A549 (cell line): ENCODE results near the gene SNRPA. TPM values are rescaled to one million over a fixed set of nuclear protein-coding genes. Genes with fewer than 3 reads are reported as not detected.
A peak's percentile ranks its signal among the peaks of the same experiment; 100 is the strongest.
"Not testable (repeated sequence)": the region's sequence is repeated elsewhere in the genome, so short reads cannot be mapped to it uniquely, and the experiment has no call there.

Source experiments
- ATAC-seq, 2 experiments: fragments of 200-7000 bp in 1 of 2; fragments of >200 bp in 1 of 2; cut with Nextera tagmentation in 1 of 2; cut with Tn5 transposase in 1 of 2; 3 replicates each; pipeline versions ENCODE4 v1.8.0 to v1.9.1; 2018 to 2020; ENCODE audit warnings: mild to moderate bottlenecking in 1 of 2, moderate library complexity in 1 of 2
- CTCF ChIA-PET: fragments of 300-600 bp; sonication (Branson Sonifier 250); formaldehyde crosslinking; extraction: SDS; loops from one replicate; lab custom pipeline; 2021; ENCODE audit warnings: antibody characterized with exemption, inconsistent platforms; lab: Yijun Ruan, JAX
- POLR2A ChIA-PET: fragments of 350-600 bp; formaldehyde crosslinking; extraction: SDS; loops from one replicate; lab custom pipeline; 2021; ENCODE audit warnings: antibody characterized with exemption, inconsistent platforms; lab: Yijun Ruan, JAX
- DNase-seq, 2 experiments: peaks; one replicate each; pipeline versions ENCODE4 v3.0.0 to v3.0.0-alpha.2; 2011 to 2016; ENCODE audit warnings: low read depth in 1 of 2, low spot score in 1 of 2
- FAIRE-seq: peaks from 2 replicates; lab custom pipeline; 2011; peaks lifted over from hg19 to GRCh38; lab: Jason Lieb, UNC
- H3K27ac ChIP-seq, 2 experiments: fragments of >200 bp; sonication (Bioruptor Twin); formaldehyde crosslinking; 3 replicates each; pipeline ENCODE4 v1.5.1; 2016 to 2017
- H3K4me1 ChIP-seq: fragments of >200 bp; sonication (Bioruptor Twin); formaldehyde crosslinking; 3 replicates; pipeline ENCODE4 v1.6.1; 2016
- H3K4me2 ChIP-seq: fragments of >200 bp; sonication (Bioruptor Twin); formaldehyde crosslinking; 3 replicates; pipeline ENCODE4 v1.6.1; 2016
- H3K4me3 ChIP-seq: fragments of >200 bp; sonication (Bioruptor Twin); formaldehyde crosslinking; 3 replicates; pipeline ENCODE4 v1.5.1; 2016
- H3K9me3 ChIP-seq: fragments of >200 bp; sonication (Bioruptor Twin); formaldehyde crosslinking; 3 replicates; pipeline ENCODE4 v1.6.1; 2016
- CBX8 ChIP-seq: fragments of 200-600 bp; sonication (generic); IDR thresholded peaks from 2 replicates; pipeline ENCODE4 v1.6.1; 2016
- GATA3 ChIP-seq: IDR thresholded peaks from 2 replicates; pipeline ENCODE4 v1.6.1; 2012; ENCODE audit warnings: borderline replicate concordance
- HDAC2 ChIP-seq: fragments of 200-600 bp; sonication (generic); IDR thresholded peaks from 2 replicates; pipeline ENCODE4 v1.6.1; 2016
- HMGXB4 ChIP-seq: fragments of 250-450 bp; sonication (Bioruptor Pico); IDR thresholded peaks from 2 replicates; pipeline ENCODE4 v1.5.0; 2021; ENCODE audit warnings: mild to moderate bottlenecking, moderate library complexity, borderline replicate concordance
- JUN ChIP-seq, 2 experiments: fragments of >200 bp; sonication (Bioruptor Twin); formaldehyde crosslinking; IDR thresholded peaks; 2 replicates in 1 of 2; 3 replicates in 1 of 2; pipeline ENCODE4 v1.6.1; 2016 to 2017
- KDM5A ChIP-seq: fragments of 200-600 bp; sonication (generic); IDR thresholded peaks from 2 replicates; pipeline ENCODE4 v1.6.1; 2016; ENCODE audit warnings: antibody characterized with exemption, mild to moderate bottlenecking
- MAZ ChIP-seq: fragments of 150-350 bp; IDR thresholded peaks from 2 replicates; pipeline ENCODE4 v1.6.1; 2014; ENCODE audit warnings: antibody characterized with exemption, low read depth, low read length, borderline replicate concordance
- MYC ChIP-seq: IDR thresholded peaks from 2 replicates; pipeline ENCODE4 v1.6.1; 2012; ENCODE audit warnings: mild to moderate bottlenecking, inconsistent platforms, low read length, improper control_type of control experiment, borderline replicate concordance
- NFE2L2 ChIP-seq: fragments of 150-350 bp; conservative IDR thresholded peaks from 2 replicates; pipeline ENCODE4 v1.6.1; 2014; ENCODE audit warnings: low read length
- NPAS2 ChIP-seq: fragments of 250-450 bp; sonication (Bioruptor Pico); IDR thresholded peaks from 2 replicates; pipeline ENCODE4 v1.8.0; 2022; ENCODE audit warnings: mild to moderate bottlenecking, moderate library complexity, borderline replicate concordance
- POLR2A ChIP-seq: IDR thresholded peaks from 2 replicates; pipeline ENCODE4 v1.6.1; 2012; ENCODE audit warnings: mild to moderate bottlenecking, low read length
- REST ChIP-seq: fragments of 200-600 bp; sonication (generic); IDR thresholded peaks from 2 replicates; pipeline ENCODE4 v1.6.1; 2016; ENCODE audit warnings: antibody characterized with exemption, mild to moderate bottlenecking, moderate library complexity
- RNF2 ChIP-seq: fragments of 200-600 bp; sonication (generic); IDR thresholded peaks from 2 replicates; pipeline ENCODE4 v1.6.1; 2016; ENCODE audit warnings: low read depth, mild to moderate bottlenecking, antibody characterized with exemption, moderate library complexity, borderline replicate concordance
- TFCP2L1 ChIP-seq: fragments of 250-450 bp; sonication (Bioruptor Pico); IDR thresholded peaks from 2 replicates; pipeline ENCODE4 v1.5.0; 2021; ENCODE audit warnings: mild to moderate bottlenecking
- ZC3H11A ChIP-seq: fragments of 450-650 bp; IDR thresholded peaks from 2 replicates; pipeline ENCODE4 v1.6.1; 2014; ENCODE audit warnings: antibody characterized with exemption, mild to moderate bottlenecking
- ZFP36 ChIP-seq: fragments of 450-650 bp; IDR thresholded peaks from 2 replicates; pipeline ENCODE4 v1.6.1; 2014; ENCODE audit warnings: borderline replicate concordance; ENCODE audit not compliant: partially characterized antibody
- whole genome bisulfite sequencing: methylation state at CpG from one replicate; pipeline ENCODE4 v1.1.6; 2017; ENCODE audit errors: missing lambda C conversion rate; 5-methylcytosine and 5-hydroxymethylcytosine counted together
- polyA plus RNA-seq, 4 experiments: library from polyadenylated mRNA; depleted of rRNA in 3 of 4; stranded (reverse); fragments of >200 nt; fragmentation: RNase III in 1 of 4; extraction: RNeasy Plus Mini Kit Qiagen cat#74134 plus additional on column Dnase treatment in 1 of 4; gene quantifications; 2 replicates in 3 of 4; 3 replicates in 1 of 4; pipeline ENCODE4 v1.2.3, GENCODE V29; 2011 to 2017
- small RNA-seq, 6 experiments: library from RNA; depleted of rRNA; stranded (forward); fragments of <200 nt; gene quantifications; one replicate each; pipeline ENCODE3, GENCODE V24; 2012

SNRPA gene
- polyA plus RNA-seq, 2 of the 4 experiments (the other 2 are of a cell fraction) = 141 to 236 TPM

- peak overlapping the region; percentile 54 for H3K4me2 ChIP-seq
- H3K9me3 ChIP-seq = no peaks in the 10 kb centered on the region
- CTCF ChIA-PET = interaction anchor here (0.7 to 1.5 kb wide), 7 partner anchors 8 to 453 kb away, joined by 3 to 8 read pairs (median 4); partner anchors contain the start of gene EGLN2
- FAIRE-seq = no peak
- peaks cover 15% of the 10 kb centered on the region for H3K4me1 ChIP-seq
- POLR2A ChIA-PET = interaction anchor here (1.3 kb wide), 1 partner anchor 33 kb away, joined by 6 read pairs; the partner anchor contains the start of gene RAB4B
- 89% methylated on average over 35 of the region's 35 CpGs for WGBS
- no peak overlapping the region for H3K4me3 ChIP-seq
- TF ChIP-seq ZFP36 (no peak), JUN (IDR thresholded peaks at IDR 0.05) (0 out of 5 replicates have a peak, but pooled peaks of 1 of the 2 experiments have one; percentile 12), HDAC2 (no peak)
- TF ChIP-seq, all 56 proteins: peak for 1
- ATAC-seq (no peak), DNase-seq (no peak)
- H3K27ac ChIP-seq = peak overlapping the region; percentile 25 to 50; a peak in 4 of 6 replicates
These were observed 60.7 kb downstream of the SNRPA start for GRCh38 chr19:40811478-40812341.

- H3K4me2 ChIP-seq, DNase-seq, FAIRE-seq, H3K4me1 ChIP-seq, ATAC-seq, POLR2A ChIA-PET, H3K4me3 ChIP-seq, H3K9me3 ChIP-seq: not testable (repeated sequence)
- CTCF ChIA-PET = interaction anchor here (0.9 to 1.5 kb wide), 4 partner anchors 14 to 178 kb away, joined by 4 to 8 read pairs (median 5); partner anchors contain the start of gene EGLN2
- 95% methylated on average over 7 of the region's 7 CpGs for WGBS
- H3K27ac ChIP-seq = peak overlapping the region in 1 of 2 experiments; percentile 35; a peak in 2 of 6 replicates
These were observed 61.6 kb downstream of the SNRPA start for GRCh38 chr19:40812571-40812970.

GRCh38 chr19:40813182-40813581, 62.2 kb downstream of the SNRPA start:
- no peak for TF ChIP-seq ZC3H11A
- TF ChIP-seq MYC = no peak
- no peak for TF ChIP-seq KDM5A
- TF ChIP-seq MAZ = no peak
- no peak for TF ChIP-seq NFE2L2
- no peak for TF ChIP-seq RNF2
- no peak for TF ChIP-seq GATA3
- no peak for TF ChIP-seq TFCP2L1 (CRISPR knock-in tag)
- TF ChIP-seq POLR2A = no peak
- no peak for TF ChIP-seq REST
- no peak for TF ChIP-seq NPAS2 (CRISPR knock-in tag)
- TF ChIP-seq HMGXB4 (CRISPR knock-in tag) = no peak
- no peak for TF ChIP-seq CBX8
- no peak for TF ChIP-seq ZFP36
- ATAC-seq = no peak
- WGBS = 75% methylated on average over 3 of the region's 4 CpGs
- DNase-seq = no peak
- FAIRE-seq = no peak
- H3K27ac ChIP-seq = peak overlapping the region; percentile 12 to 35; a peak in 2 of 6 replicates
- H3K9me3 ChIP-seq = no peaks in the 10 kb centered on the region
- H3K4me2 ChIP-seq = no peak overlapping the region
- ChIA-PET POLR2A (no interaction called here), CTCF (interaction anchor here (1.0 to 2.0 kb wide), 4 partner anchors 12 to 179 kb away, joined by 4 to 8 read pairs (median 7); partner anchors contain the start of gene EGLN2)
- H3K4me1 ChIP-seq = peaks cover 9% of the 10 kb centered on the region; the same call in 2 of the 3 replicates
- H3K4me3 ChIP-seq = no peak overlapping the region

Small RNA genes within 50 kb of the gene (small RNA-seq; reads per million reads assigned to genes)
- 0 reads per million in 6 experiments for gene RNU6-195P

Other genes starting within 250 kb of the SNRPA start
- 75.2 and 79.7 TPM in 2 replicates for gene SHKBP1, start 174.3 kb upstream of the SNRPA start, polyA plus RNA-seq (2011; rRNA removed)
- 94.9 to 128 TPM (median 123 TPM) in 3 replicates for gene SHKBP1, start 174.3 kb upstream of the SNRPA start, polyA plus RNA-seq (2017; fragmentation: RNase III; extraction: RNeasy Plus Mini Kit Qiagen cat#74134 plus additional on column Dnase treatment)
- 23.1 and 32.0 TPM in 2 replicates for gene LTBP4, start 149.8 kb upstream of the SNRPA start, polyA plus RNA-seq (2011; rRNA removed)
- gene LTBP4, start 149.8 kb upstream of the SNRPA start, polyA plus RNA-seq (2017; fragmentation: RNase III; extraction: RNeasy Plus Mini Kit Qiagen cat#74134 plus additional on column Dnase treatment) = 37.7 to 51.1 TPM (median 43.2 TPM) in 3 replicates
- 19.4 and 21.1 TPM in 2 replicates for gene NUMBL, start 60.6 kb upstream of the SNRPA start, polyA plus RNA-seq (2011; rRNA removed)
- 26.6 to 29.7 TPM (median 28.7 TPM) in 3 replicates for gene NUMBL, start 60.6 kb upstream of the SNRPA start, polyA plus RNA-seq (2017; fragmentation: RNase III; extraction: RNeasy Plus Mini Kit Qiagen cat#74134 plus additional on column Dnase treatment)
- gene COQ8B, start 34.3 kb upstream of the SNRPA start, polyA plus RNA-seq (2011; rRNA removed) = 43.9 and 47.2 TPM in 2 replicates
- gene COQ8B, start 34.3 kb upstream of the SNRPA start, polyA plus RNA-seq (2017; fragmentation: RNase III; extraction: RNeasy Plus Mini Kit Qiagen cat#74134 plus additional on column Dnase treatment) = 55.3 to 64.9 TPM (median 63.6 TPM) in 3 replicates
- 6.5 and 8.7 TPM in 2 replicates for gene ITPKC, start 34.1 kb upstream of the SNRPA start, polyA plus RNA-seq (2011; rRNA removed)
- 7.9 to 8.6 TPM (median 8.1 TPM) in 3 replicates for gene ITPKC, start 34.1 kb upstream of the SNRPA start, polyA plus RNA-seq (2017; fragmentation: RNase III; extraction: RNeasy Plus Mini Kit Qiagen cat#74134 plus additional on column Dnase treatment)
- gene ACTMAP, start 726 bp upstream of the SNRPA start, polyA plus RNA-seq (2011; rRNA removed) = 7.8 and 11.7 TPM in 2 replicates
- 14.1 to 18.5 TPM (median 14.8 TPM) in 3 replicates for gene ACTMAP, start 726 bp upstream of the SNRPA start, polyA plus RNA-seq (2017; fragmentation: RNase III; extraction: RNeasy Plus Mini Kit Qiagen cat#74134 plus additional on column Dnase treatment)
- not detected in 2 replicates for gene MIA, start 24.3 kb downstream of the SNRPA start, polyA plus RNA-seq (2011; rRNA removed)
- not detected in 3 replicates for gene MIA, start 24.3 kb downstream of the SNRPA start, polyA plus RNA-seq (2017; fragmentation: RNase III; extraction: RNeasy Plus Mini Kit Qiagen cat#74134 plus additional on column Dnase treatment)
- gene RAB4B, start 27.0 kb downstream of the SNRPA start, polyA plus RNA-seq (2011; rRNA removed) = 20.7 and 25.0 TPM in 2 replicates
- 17.1 to 23.3 TPM (median 22.9 TPM) in 3 replicates for gene RAB4B, start 27.0 kb downstream of the SNRPA start, polyA plus RNA-seq (2017; fragmentation: RNase III; extraction: RNeasy Plus Mini Kit Qiagen cat#74134 plus additional on column Dnase treatment)
- 34.7 and 45.5 TPM in 2 replicates for gene EGLN2, start 48.0 kb downstream of the SNRPA start, polyA plus RNA-seq (2011; rRNA removed)
- 79.2 to 81.4 TPM (median 80.3 TPM) in 3 replicates for gene EGLN2, start 48.0 kb downstream of the SNRPA start, polyA plus RNA-seq (2017; fragmentation: RNase III; extraction: RNeasy Plus Mini Kit Qiagen cat#74134 plus additional on column Dnase treatment)
- not detected in 2 replicates for gene CYP2A6, start 99.2 kb downstream of the SNRPA start, polyA plus RNA-seq (2011; rRNA removed)
- not detected in 3 replicates for gene CYP2A6, start 99.2 kb downstream of the SNRPA start, polyA plus RNA-seq (2017; fragmentation: RNase III; extraction: RNeasy Plus Mini Kit Qiagen cat#74134 plus additional on column Dnase treatment)
- gene CYP2A7, start 131.0 kb downstream of the SNRPA start, polyA plus RNA-seq (2011; rRNA removed) = not detected in 2 replicates
- not detected in 3 replicates for gene CYP2A7, start 131.0 kb downstream of the SNRPA start, polyA plus RNA-seq (2017; fragmentation: RNase III; extraction: RNeasy Plus Mini Kit Qiagen cat#74134 plus additional on column Dnase treatment)
- gene CYP2B6, start 240.1 kb downstream of the SNRPA start, polyA plus RNA-seq (2011; rRNA removed) = 0.04 TPM in 1 of 2 replicates, not detected in the other
- not detected in 3 replicates for gene CYP2B6, start 240.1 kb downstream of the SNRPA start, polyA plus RNA-seq (2017; fragmentation: RNase III; extraction: RNeasy Plus Mini Kit Qiagen cat#74134 plus additional on column Dnase treatment)